Suppressor macrophage treated with lipopolysaccharide for 4 hours (primary cell): ENCODE results near the gene GCNT2.
"Not testable (repeated sequence)": the region's sequence is repeated elsewhere in the genome, so short reads cannot be mapped to it uniquely, and the experiment has no call there.

Experiments used
- DNase-seq: peaks from one replicate; pipeline ENCODE4 v3.0.0-alpha.2; 2020

GCNT2 gene

GRCh38 chr6:10550764-10551163 is 29.6 kb downstream of the GCNT2 start:
- DNase-seq: no peak

- DNase-seq: no peak
Observed at GRCh38 chr6:10552270-10552810, 31.2 kb downstream of the GCNT2 start.

GRCh38 chr6:10553871-10554270 is 32.7 kb downstream of the GCNT2 start:
- no peak for DNase-seq

GRCh38 chr6:10554826-10555225 is 33.7 kb downstream of the GCNT2 start:
- no peak for DNase-seq

- DNase-seq: no peak
Observed at GRCh38 chr6:10555625-10556309, 34.6 kb downstream of the GCNT2 start.

- no peak for DNase-seq
Observed at GRCh38 chr6:10556589-10556988, 35.4 kb downstream of the GCNT2 start.

- no peak for DNase-seq
Observed at GRCh38 chr6:10556992-10557391, 35.8 kb downstream of the GCNT2 start.

GRCh38 chr6:10557913-10558312 is 36.8 kb downstream of the GCNT2 start:
- DNase-seq: no peak

GRCh38 chr6:10558565-10558964 is 37.4 kb downstream of the GCNT2 start:
- no peak for DNase-seq

- no peak for DNase-seq
Observed at GRCh38 chr6:10559522-10560152, 38.5 kb downstream of the GCNT2 start.

GRCh38 chr6:10561611-10562199 is 40.6 kb downstream of the GCNT2 start:
- peak; percentile 32 for DNase-seq

GRCh38 chr6:10564975-10565673 is 44.0 kb downstream of the GCNT2 start:
- no peak for DNase-seq

- DNase-seq: no peak
Observed at GRCh38 chr6:10565913-10566312, 44.8 kb downstream of the GCNT2 start.

GRCh38 chr6:10567256-10568026 is 46.3 kb downstream of the GCNT2 start:
- DNase-seq: no peak

- DNase-seq: no peak
Observed at GRCh38 chr6:10569392-10570127, 48.4 kb downstream of the GCNT2 start.

- not testable (repeated sequence) for DNase-seq
Observed at GRCh38 chr6:10575519-10575918, 54.4 kb downstream of the GCNT2 start.

- no peak for DNase-seq
Observed at GRCh38 chr6:10576226-10576625, 55.1 kb downstream of the GCNT2 start.

- DNase-seq: no peak
Observed at GRCh38 chr6:10577112-10577511, 56.0 kb downstream of the GCNT2 start.

- DNase-seq: peak; percentile 37
Observed at GRCh38 chr6:10578723-10579122, 57.6 kb downstream of the GCNT2 start.

GRCh38 chr6:10579803-10580202 is 58.7 kb downstream of the GCNT2 start:
- DNase-seq: no peak

GRCh38 chr6:10580570-10580969 is 59.4 kb downstream of the GCNT2 start:
- no peak for DNase-seq

- DNase-seq: not testable (repeated sequence)
Observed at GRCh38 chr6:10581402-10581801, 60.3 kb downstream of the GCNT2 start.
